Mesenchymal stem cell (in vitro differentiated cells and primary cell): Measurements from ENCODE around the gene SCFD2.
"Not testable (repeated sequence)": the region's sequence is repeated elsewhere in the genome, so short reads cannot be mapped to it uniquely, and the experiment has no call there.

ENCODE experiments used
- DNase-seq: peaks from one replicate; pipeline ENCODE4 v3.0.0-alpha.2; 2013
- H2AFZ ChIP-seq: one replicate; pipeline ENCODE4 v1.6.1; 2013; ENCODE audit warnings: low read depth, mild to moderate bottlenecking, control low read depth, inconsistent platforms, low read length, moderate library complexity
- H2AK5ac ChIP-seq: 2 replicates; pipeline ENCODE4 v1.6.1; 2013; ENCODE audit warnings: low read length, moderate library complexity, mild to moderate bottlenecking, inconsistent platforms; ENCODE audit not compliant: severe bottlenecking
- H2BK120ac ChIP-seq: one replicate; pipeline ENCODE4 v1.6.1; 2013; ENCODE audit warnings: low read depth, mild to moderate bottlenecking, inconsistent platforms, low read length, moderate library complexity
- H2BK12ac ChIP-seq, 2 experiments: one replicate each; pipeline ENCODE4 v1.6.1; 2013; ENCODE audit warnings: inconsistent platforms in 2 of 2, low read length in 2 of 2, mild to moderate bottlenecking in 2 of 2, moderate library complexity in 2 of 2, control low read depth in 1 of 2
- H2BK15ac ChIP-seq: one replicate; pipeline ENCODE4 v1.6.1; 2013; ENCODE audit warnings: mild to moderate bottlenecking, low read depth, inconsistent platforms; ENCODE audit not compliant: poor library complexity, severe bottlenecking
- H2BK5ac ChIP-seq: 2 replicates; pipeline ENCODE4 v1.6.1; 2013; ENCODE audit warnings: low read depth, mild to moderate bottlenecking, low read length, control low read depth, inconsistent platforms; ENCODE audit not compliant: poor library complexity, severe bottlenecking
- H3K14ac ChIP-seq, 2 experiments: one replicate each; pipeline ENCODE4 v1.6.1; 2013; ENCODE audit warnings: inconsistent platforms in 2 of 2, low read length in 2 of 2, control low read depth in 1 of 2, mild to moderate bottlenecking in 1 of 2, moderate library complexity in 1 of 2
- H3K18ac ChIP-seq, 2 experiments: one replicate each; pipeline ENCODE4 v1.6.1; 2013; ENCODE audit warnings: inconsistent platforms in 2 of 2, low read length in 2 of 2, control low read depth in 1 of 2, low read depth in 1 of 2, mild to moderate bottlenecking in 1 of 2
- H3K23ac ChIP-seq, 2 experiments: one replicate each; pipeline ENCODE4 v1.6.1; 2013; ENCODE audit warnings: inconsistent platforms in 2 of 2, low read length in 2 of 2, mild to moderate bottlenecking in 2 of 2, moderate library complexity in 2 of 2, control low read depth in 1 of 2
- H3K27ac ChIP-seq: 2 replicates; pipeline ENCODE4 v1.5.1; 2013; ENCODE audit warnings: mild to moderate bottlenecking, moderate library complexity, low read length, control low read depth, inconsistent platforms; ENCODE audit not compliant: poor library complexity, severe bottlenecking
- H3K27me3 ChIP-seq, 2 experiments: 2 replicates each; pipeline versions ENCODE4 v1.6.1 to v1.7.0; 2013; ENCODE audit warnings: low read length in 2 of 2, mild to moderate bottlenecking in 2 of 2, moderate library complexity in 2 of 2, control low read depth in 1 of 2, inconsistent platforms in 1 of 2; ENCODE audit not compliant: control insufficient read depth in 1 of 2, insufficient read depth in 1 of 2
- H3K36me3 ChIP-seq, 2 experiments: 2 replicates each; pipeline versions ENCODE4 v1.6.1 to v1.7.0; 2013; ENCODE audit warnings: low read length in 2 of 2, control low read depth in 1 of 2, inconsistent platforms in 1 of 2, low read depth in 1 of 2, mild to moderate bottlenecking in 1 of 2; ENCODE audit not compliant: insufficient read depth in 2 of 2, control insufficient read depth in 1 of 2
- H3K4ac ChIP-seq, 2 experiments: one replicate each; pipeline ENCODE4 v1.6.1; 2013; ENCODE audit warnings: inconsistent platforms in 2 of 2, low read length in 2 of 2, mild to moderate bottlenecking in 2 of 2, moderate library complexity in 2 of 2, control low read depth in 1 of 2, low read depth in 1 of 2
- H3K4me1 ChIP-seq: 2 replicates; pipeline ENCODE4 v1.6.1; 2013; ENCODE audit warnings: low read depth, low read length, control low read depth; ENCODE audit not compliant: control insufficient read depth, insufficient read depth
- H3K4me2 ChIP-seq: 2 replicates; pipeline ENCODE4 v1.6.1; 2013; ENCODE audit warnings: low read length, mild to moderate bottlenecking, inconsistent platforms; ENCODE audit not compliant: poor library complexity, severe bottlenecking
- H3K4me3 ChIP-seq, 2 experiments: 2 replicates each; pipeline versions ENCODE4 v1.5.1 to v1.7.0; 2013; ENCODE audit warnings: low read length in 2 of 2, mild to moderate bottlenecking in 2 of 2, control low read depth in 1 of 2, low read depth in 1 of 2; ENCODE audit not compliant: insufficient read depth in 1 of 2
- H3K79me1 ChIP-seq: replicated peaks from 2 replicates; pipeline ENCODE4 v1.6.1; 2013; ENCODE audit warnings: mild to moderate bottlenecking, control low read depth, low read length, inconsistent platforms; ENCODE audit not compliant: poor library complexity, severe bottlenecking
- H3K9ac ChIP-seq: 2 replicates; pipeline ENCODE4 v1.7.0; 2013; ENCODE audit warnings: mild to moderate bottlenecking, low read length, moderate library complexity
- H3K9me3 ChIP-seq: 2 replicates; pipeline ENCODE4 v1.7.0; 2013; ENCODE audit warnings: mild to moderate bottlenecking, low read length; ENCODE audit not compliant: control insufficient read depth
- H4K8ac ChIP-seq: one replicate; pipeline ENCODE4 v1.6.1; 2013; ENCODE audit warnings: inconsistent platforms, mild to moderate bottlenecking, low read length, moderate library complexity
- H4K91ac ChIP-seq: one replicate; pipeline ENCODE4 v1.6.1; 2013; ENCODE audit warnings: mild to moderate bottlenecking, low read length, inconsistent platforms
- WGBS: methylation state at CpG from one replicate; pipeline ENCODE4 v1.1.7; 2013; ENCODE audit warnings: mixed read lengths; 5-methylcytosine and 5-hydroxymethylcytosine counted together

The SCFD2 gene

DNA sequence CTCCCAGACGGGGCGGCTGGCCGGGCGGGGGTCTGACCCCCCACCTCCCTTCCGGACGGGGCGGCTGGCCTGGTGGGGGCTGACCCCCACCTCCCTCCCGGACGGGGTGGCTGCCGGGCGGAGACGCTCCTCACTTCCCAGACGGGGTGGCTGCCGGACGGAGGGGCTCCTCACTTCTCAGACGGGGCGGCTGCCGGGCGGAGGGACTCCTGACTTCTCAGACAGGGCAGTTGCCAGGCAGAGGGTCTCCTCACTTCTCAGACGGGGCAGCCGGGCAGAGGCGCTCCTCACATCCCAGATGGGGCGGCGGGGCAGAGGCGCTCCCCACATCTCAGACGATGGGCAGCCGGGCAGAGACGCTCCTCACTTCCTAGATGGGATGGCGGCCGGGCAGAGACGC is 109.9 kb downstream of the SCFD2 start:
- H2BK15ac ChIP-seq, H3K14ac ChIP-seq, DNase-seq, H2BK120ac ChIP-seq, H4K91ac ChIP-seq, H3K4me3 ChIP-seq, H2BK5ac ChIP-seq, H3K23ac ChIP-seq, H3K9me3 ChIP-seq, H2BK12ac ChIP-seq, H3K4ac ChIP-seq, H3K4me1 ChIP-seq, H3K27me3 ChIP-seq, H2AFZ ChIP-seq, H3K9ac ChIP-seq, H4K8ac ChIP-seq, H3K79me1 ChIP-seq, H3K27ac ChIP-seq, H3K36me3 ChIP-seq, H3K18ac ChIP-seq, H2AK5ac ChIP-seq, H3K4me2 ChIP-seq: not testable (repeated sequence)
- WGBS, result 97% methylated on average over 22 of the region's 31 CpGs

- Histone ChIP-seq H2BK15ac (no peak overlapping the region), H4K91ac (no peak overlapping the region), H3K4ac (no peak overlapping the region), H3K27me3 (no peaks in the 10 kb centered on the region), H3K4me2 (no peak overlapping the region), H3K79me1 (peaks cover 9% of the 10 kb centered on the region), H3K14ac (no peak overlapping the region), H3K9me3 (peaks cover 26% of the 10 kb centered on the region), H2BK120ac (no peak overlapping the region), H3K36me3 (peaks cover 0 to 4% of the 10 kb centered on the region in 2 experiments), H2BK12ac (no peak overlapping the region), H2BK5ac (no peak overlapping the region), H2AK5ac (no peak overlapping the region), H3K4me1 (no peaks in the 10 kb centered on the region), H3K18ac (no peak overlapping the region), H3K4me3 (no peak overlapping the region), H3K9ac (no peak overlapping the region), H2AFZ (no peak overlapping the region), H3K27ac (no peak overlapping the region), H3K23ac (no peak overlapping the region), H4K8ac (no peak overlapping the region)
- DNase-seq, result no peak
- WGBS, result 98% methylated on average over 5 of the region's 5 CpGs
These were observed 125.3 kb downstream of the SCFD2 start for GRCh38 chr4:53240573-53240972.

- H2BK120ac ChIP-seq, H3K9ac ChIP-seq, H3K36me3 ChIP-seq, H3K23ac ChIP-seq, DNase-seq, H3K14ac ChIP-seq, H2BK12ac ChIP-seq, H3K79me1 ChIP-seq, H3K27me3 ChIP-seq, H3K4me2 ChIP-seq, H3K9me3 ChIP-seq, H3K18ac ChIP-seq, H3K4me1 ChIP-seq, H4K8ac ChIP-seq, H2BK5ac ChIP-seq, H2AK5ac ChIP-seq, H2AFZ ChIP-seq, H3K4me3 ChIP-seq, H3K27ac ChIP-seq, H4K91ac ChIP-seq, H3K4ac ChIP-seq, H2BK15ac ChIP-seq: not testable (repeated sequence)
- no CpG with 5 or more reads among the region's 29 CpGs for WGBS
These were observed 127.5 kb downstream of the SCFD2 start for GRCh38 chr4:53238352-53238751.

- H3K9me3 ChIP-seq, H3K36me3 ChIP-seq, H3K23ac ChIP-seq, H3K18ac ChIP-seq, H2BK15ac ChIP-seq, H3K4me3 ChIP-seq, H2AFZ ChIP-seq, H2BK5ac ChIP-seq, H3K9ac ChIP-seq, H3K4me1 ChIP-seq, DNase-seq, H3K27ac ChIP-seq, H3K14ac ChIP-seq, H3K4me2 ChIP-seq, H3K79me1 ChIP-seq, H2BK12ac ChIP-seq, H4K91ac ChIP-seq, H4K8ac ChIP-seq, H2AK5ac ChIP-seq, H3K4ac ChIP-seq, H3K27me3 ChIP-seq, H2BK120ac ChIP-seq: not testable (repeated sequence)
- WGBS, result no CpG with 5 or more reads among the region's 26 CpGs
These were observed 128.1 kb downstream of the SCFD2 start for GRCh38 chr4:53237811-53238210.
